22Rv1 (cell line): Measurements from ENCODE around the gene MAGI1.

Source experiments
- H3K27ac ChIP-seq: fragments of 450-650 bp; 2 replicates; pipeline ENCODE4 v1.5.1; 2017
- CTCF ChIP-seq: fragments of 450-650 bp; IDR thresholded peaks from 2 replicates; pipeline ENCODE4 v1.5.1; 2017; ENCODE audit warnings: mild to moderate bottlenecking
- ZFX ChIP-seq: fragments of 450-650 bp; IDR thresholded peaks from 2 replicates; pipeline ENCODE4 v1.6.1; 2017; ENCODE audit warnings: antibody characterized with exemption, borderline replicate concordance

MAGI1 gene

GRCh38 chr3:65313666-65314065 lies 725.1 kb downstream of the MAGI1 start:
- H3K27ac ChIP-seq: no peak overlapping the region
- no peak for TF ChIP-seq ZFX
- no peak for TF ChIP-seq CTCF

- H3K27ac ChIP-seq: no peak overlapping the region
Measured at GRCh38 chr3:65305836-65306235, 732.9 kb downstream of the MAGI1 start.

More at GRCh38 chr3:65305836-65306235, 732.9 kb downstream of the MAGI1 start:
- TF ChIP-seq CTCF (no peak), ZFX (no peak)
